ENCODE data around the gene XYLB.
"Not testable (repeated sequence)": the region's sequence is repeated elsewhere in the genome, so short reads cannot be mapped to it uniquely, and the experiment has no call there.

The XYLB gene

GRCh38 chr3:38313695-38314094 lies 32.9 kb upstream of the XYLB start:
- Histone ChIP-seq H3K36me3 (ENCODE audit: control insufficient read depth, insufficient read depth, low read length) (no peaks in the 10 kb centered on the region), H3K4me1 (ENCODE audit: control insufficient read depth, insufficient read depth, low read length, poor library complexity, severe bottlenecking) (peaks cover 10% of the 10 kb centered on the region), H3K27ac (ENCODE audit: low read depth, low read length, severe bottlenecking) (no peak overlapping the region), H3K4me3 (ENCODE audit: extremely low read depth, insufficient read depth, low read length, poor library complexity, severe bottlenecking) (no peak overlapping the region), H3K9me3 (ENCODE audit: control insufficient read depth, low read length) (no peaks in the 10 kb centered on the region)
- 86 to 90% methylated on average over 7 to 11 of the region's 11 CpGs for WGBS, 2 experiments (ENCODE audit: insufficient coverage in 2 of 2)

- Histone ChIP-seq H3K4me3 (ENCODE audit: extremely low read depth, insufficient read depth, low read length, poor library complexity, severe bottlenecking) (no peak overlapping the region), H3K9me3 (ENCODE audit: control insufficient read depth, low read length) (no peaks in the 10 kb centered on the region), H3K4me1 (ENCODE audit: control insufficient read depth, insufficient read depth, low read length, poor library complexity, severe bottlenecking) (peaks cover 10% of the 10 kb centered on the region), H3K27ac (ENCODE audit: low read depth, low read length, severe bottlenecking) (peak overlapping the region; percentile 29), H3K36me3 (ENCODE audit: control insufficient read depth, insufficient read depth, low read length) (no peaks in the 10 kb centered on the region)
- 38 to 50% methylated on average over 4 of the region's 4 CpGs for WGBS, 2 experiments (ENCODE audit: insufficient coverage in 2 of 2)
Observed at GRCh38 chr3:38314112-38314763, 32.3 kb upstream of the XYLB start.

GRCh38 chr3:38314764-38315487 lies 31.7 kb upstream of the XYLB start:
- Histone ChIP-seq H3K27ac (ENCODE audit: low read depth, low read length, severe bottlenecking) (peak overlapping the region; percentile 29), H3K36me3 (ENCODE audit: control insufficient read depth, insufficient read depth, low read length) (no peaks in the 10 kb centered on the region), H3K4me1 (ENCODE audit: control insufficient read depth, insufficient read depth, low read length, poor library complexity, severe bottlenecking) (peaks cover 10% of the 10 kb centered on the region), H3K9me3 (ENCODE audit: control insufficient read depth, low read length) (no peaks in the 10 kb centered on the region), H3K4me3 (ENCODE audit: extremely low read depth, insufficient read depth, low read length, poor library complexity, severe bottlenecking) (no peak overlapping the region)
- 70 to 74% methylated on average over 4 of the region's 5 CpGs for WGBS, 2 experiments (ENCODE audit: insufficient coverage in 2 of 2)

GRCh38 chr3:38315488-38316230 lies 30.9 kb upstream of the XYLB start:
- no peak overlapping the region for H3K27ac ChIP-seq (ENCODE audit: low read depth, low read length, severe bottlenecking)
- H3K36me3 ChIP-seq (ENCODE audit: control insufficient read depth, insufficient read depth, low read length) = no peaks in the 10 kb centered on the region
- 78 to 87% methylated on average over 7 to 8 of the region's 10 CpGs for WGBS, 2 experiments (ENCODE audit: insufficient coverage in 2 of 2)
- H3K9me3 ChIP-seq (ENCODE audit: control insufficient read depth, low read length) = no peaks in the 10 kb centered on the region
- H3K4me3 ChIP-seq (ENCODE audit: extremely low read depth, insufficient read depth, low read length, poor library complexity, severe bottlenecking) = no peak overlapping the region
- peaks cover 10% of the 10 kb centered on the region for H3K4me1 ChIP-seq (ENCODE audit: control insufficient read depth, insufficient read depth, low read length, poor library complexity, severe bottlenecking)

- H3K4me3 ChIP-seq (ENCODE audit: extremely low read depth, insufficient read depth, low read length, poor library complexity, severe bottlenecking) = no peak overlapping the region
- WGBS, 2 experiments (ENCODE audit: insufficient coverage in 2 of 2) = 91 to 95% methylated on average over 13 to 20 of the region's 22 CpGs
- H3K9me3 ChIP-seq (ENCODE audit: control insufficient read depth, low read length) = no peaks in the 10 kb centered on the region
- no peak overlapping the region for H3K27ac ChIP-seq (ENCODE audit: low read depth, low read length, severe bottlenecking)
- H3K4me1 ChIP-seq (ENCODE audit: control insufficient read depth, insufficient read depth, low read length, poor library complexity, severe bottlenecking) = peaks cover 10% of the 10 kb centered on the region
- no peaks in the 10 kb centered on the region for H3K36me3 ChIP-seq (ENCODE audit: control insufficient read depth, insufficient read depth, low read length)
Observed at GRCh38 chr3:38316356-38317191, 30.0 kb upstream of the XYLB start.

GRCh38 chr3:38317192-38317759 lies 29.3 kb upstream of the XYLB start:
- Histone ChIP-seq H3K4me3 (ENCODE audit: extremely low read depth, insufficient read depth, low read length, poor library complexity, severe bottlenecking) (no peak overlapping the region), H3K9me3 (ENCODE audit: control insufficient read depth, low read length) (no peaks in the 10 kb centered on the region), H3K27ac (ENCODE audit: low read depth, low read length, severe bottlenecking) (no peak overlapping the region), H3K36me3 (ENCODE audit: control insufficient read depth, insufficient read depth, low read length) (no peaks in the 10 kb centered on the region), H3K4me1 (ENCODE audit: control insufficient read depth, insufficient read depth, low read length, poor library complexity, severe bottlenecking) (peaks cover 10% of the 10 kb centered on the region)
- WGBS, 2 experiments (ENCODE audit: insufficient coverage in 2 of 2) = 79 to 93% methylated on average over 3 to 7 of the region's 7 CpGs

GRCh38 chr3:38318766-38319671 lies 27.6 kb upstream of the XYLB start:
- Histone ChIP-seq H3K27ac (ENCODE audit: low read depth, low read length, severe bottlenecking) (no peak overlapping the region), H3K4me1 (ENCODE audit: control insufficient read depth, insufficient read depth, low read length, poor library complexity, severe bottlenecking) (peaks cover 8% of the 10 kb centered on the region), H3K9me3 (ENCODE audit: control insufficient read depth, low read length) (no peaks in the 10 kb centered on the region), H3K36me3 (ENCODE audit: control insufficient read depth, insufficient read depth, low read length) (no peaks in the 10 kb centered on the region), H3K4me3 (ENCODE audit: extremely low read depth, insufficient read depth, low read length, poor library complexity, severe bottlenecking) (no peak overlapping the region)
- WGBS, 2 experiments (ENCODE audit: insufficient coverage in 2 of 2) = 87 to 89% methylated on average over 5 to 6 of the region's 8 CpGs

- H3K36me3 ChIP-seq (ENCODE audit: control insufficient read depth, insufficient read depth, low read length); H3K9me3 ChIP-seq (ENCODE audit: control insufficient read depth, low read length); H3K27ac ChIP-seq (ENCODE audit: low read depth, low read length, severe bottlenecking); H3K4me1 ChIP-seq (ENCODE audit: control insufficient read depth, insufficient read depth, low read length, poor library complexity, severe bottlenecking); H3K4me3 ChIP-seq (ENCODE audit: extremely low read depth, insufficient read depth, low read length, poor library complexity, severe bottlenecking): not testable (repeated sequence)
- 94% methylated on average over 2 of the region's 4 CpGs; no CpG with 5 or more reads in 1 of the 2 experiments for WGBS, 2 experiments (ENCODE audit: insufficient coverage in 2 of 2)
Observed at GRCh38 chr3:38320638-38321037, 25.9 kb upstream of the XYLB start.

GRCh38 chr3:38323060-38323459 lies 23.5 kb upstream of the XYLB start:
- no peaks in the 10 kb centered on the region for H3K4me1 ChIP-seq (ENCODE audit: control insufficient read depth, insufficient read depth, low read length, poor library complexity, severe bottlenecking)
- 67% methylated on average over 1 of the region's 1 CpG; no CpG with 5 or more reads in 1 of the 2 experiments for WGBS, 2 experiments (ENCODE audit: insufficient coverage in 2 of 2)
- no peaks in the 10 kb centered on the region for H3K36me3 ChIP-seq (ENCODE audit: control insufficient read depth, insufficient read depth, low read length)
- H3K9me3 ChIP-seq (ENCODE audit: control insufficient read depth, low read length) = peaks cover 4% of the 10 kb centered on the region
- H3K4me3 ChIP-seq (ENCODE audit: extremely low read depth, insufficient read depth, low read length, poor library complexity, severe bottlenecking) = no peak overlapping the region
- H3K27ac ChIP-seq (ENCODE audit: low read depth, low read length, severe bottlenecking) = no peak overlapping the region
